NCI-H748 (cell line): ENCODE data around the gene PDE10A.

Experiments used
- DNase-seq: peaks from one replicate; lab custom pipeline; 2025; ENCODE audit not compliant: unreplicated experiment; lab: John Stamatoyannopoulos, UW

The PDE10A gene

DNA sequence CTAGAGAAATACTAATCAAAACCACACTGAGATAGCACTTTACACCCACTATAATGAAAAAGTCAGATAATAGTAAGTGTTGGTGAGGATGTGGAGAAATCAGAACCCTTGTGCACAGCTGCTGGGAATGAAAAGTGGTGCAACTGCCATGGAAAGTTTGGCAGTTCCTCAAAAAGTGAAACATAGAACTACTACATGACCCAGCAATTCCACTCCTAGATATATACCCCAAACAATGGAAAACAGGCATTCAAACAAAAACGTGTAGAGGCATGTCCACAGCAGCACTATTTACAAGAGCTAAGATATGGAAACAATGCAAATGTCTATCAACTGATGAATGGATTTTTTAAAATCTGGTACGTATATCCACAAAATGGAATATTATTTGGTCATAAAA, 236.1 kb downstream of the PDE10A start:
- DNase-seq: no peak

DNA sequence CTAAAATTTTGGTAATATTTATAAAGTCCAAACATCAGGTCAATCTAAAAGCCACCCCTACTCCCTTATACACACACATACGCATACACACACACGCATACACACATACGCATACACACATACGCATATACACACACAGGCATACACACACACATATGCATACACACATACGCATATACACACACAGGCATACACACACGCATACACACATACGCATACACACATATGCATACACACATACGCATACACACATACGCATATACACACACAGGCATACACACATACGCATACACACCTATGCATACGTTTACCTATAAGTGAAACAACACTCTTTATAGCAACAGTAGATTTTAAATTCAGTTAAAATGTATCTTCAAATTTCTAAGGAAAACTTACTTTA, 240.8 kb downstream of the PDE10A start:
- no peak for DNase-seq

DNA sequence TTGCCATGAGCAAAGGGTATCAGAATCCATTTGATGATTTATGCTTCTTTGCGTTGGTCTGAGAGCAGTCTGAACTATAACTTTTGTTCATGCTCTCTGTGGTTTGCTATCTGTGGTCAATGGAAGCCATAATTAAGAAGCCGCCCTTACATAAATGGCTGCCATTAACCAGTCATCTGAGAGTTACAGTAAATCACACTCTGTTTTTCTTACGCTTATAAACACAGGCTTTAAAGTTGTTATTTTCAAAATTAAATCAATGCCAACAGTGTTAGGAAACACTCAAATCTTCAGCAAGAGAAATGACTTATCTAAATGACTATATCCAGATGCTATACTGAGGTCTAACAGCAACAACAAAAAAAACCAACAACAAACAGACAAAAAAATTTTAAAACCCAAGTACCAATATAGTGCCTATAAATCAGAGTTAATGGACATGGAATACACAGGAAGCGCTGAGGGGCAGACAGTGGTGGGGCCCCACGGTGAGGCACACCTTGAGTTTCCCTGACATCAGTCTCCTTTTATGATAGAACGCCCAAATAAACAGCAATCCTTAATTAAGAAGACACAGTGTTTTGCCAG, 245.7 kb downstream of the PDE10A start:
- peak; percentile 8 for DNase-seq

DNA sequence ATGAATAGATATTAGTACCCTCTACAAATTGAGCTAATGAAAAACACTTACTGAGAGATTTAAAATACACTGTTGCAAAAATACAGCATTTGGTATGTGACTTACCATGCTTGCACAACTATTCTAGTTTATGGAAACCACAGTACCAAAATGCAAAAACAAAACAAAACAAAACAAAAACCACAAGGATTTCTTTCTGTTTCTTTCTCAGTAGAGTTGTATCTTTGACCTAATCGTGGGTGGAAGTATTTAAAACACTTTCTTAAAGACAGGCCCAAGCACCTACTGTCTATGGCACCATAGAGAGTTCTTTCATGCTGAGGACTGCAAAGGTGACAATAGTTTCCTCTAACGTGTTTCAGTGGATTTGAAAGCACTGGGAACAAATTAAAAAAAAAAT, 258.3 kb downstream of the PDE10A start:
- DNase-seq: no peak

DNA sequence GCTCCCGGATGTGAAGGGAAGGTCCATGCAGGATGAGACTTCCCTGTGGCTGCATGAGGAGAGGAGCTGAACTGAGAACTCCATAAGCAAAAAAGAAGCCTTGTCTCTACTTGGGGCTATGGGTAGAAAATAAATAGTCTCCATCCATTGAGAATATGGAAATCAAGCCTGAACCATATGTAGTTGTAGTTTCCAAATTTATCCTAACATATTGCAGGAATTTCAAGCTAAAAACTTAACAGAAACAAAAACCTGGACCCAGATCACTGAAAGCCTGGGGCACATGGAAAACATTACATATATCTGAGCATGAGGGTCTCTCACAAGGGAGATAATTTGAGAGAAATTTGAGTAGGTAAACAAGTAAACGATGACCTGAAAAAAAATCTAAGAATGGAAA, 258.7 kb downstream of the PDE10A start:
- DNase-seq: no peak

DNA sequence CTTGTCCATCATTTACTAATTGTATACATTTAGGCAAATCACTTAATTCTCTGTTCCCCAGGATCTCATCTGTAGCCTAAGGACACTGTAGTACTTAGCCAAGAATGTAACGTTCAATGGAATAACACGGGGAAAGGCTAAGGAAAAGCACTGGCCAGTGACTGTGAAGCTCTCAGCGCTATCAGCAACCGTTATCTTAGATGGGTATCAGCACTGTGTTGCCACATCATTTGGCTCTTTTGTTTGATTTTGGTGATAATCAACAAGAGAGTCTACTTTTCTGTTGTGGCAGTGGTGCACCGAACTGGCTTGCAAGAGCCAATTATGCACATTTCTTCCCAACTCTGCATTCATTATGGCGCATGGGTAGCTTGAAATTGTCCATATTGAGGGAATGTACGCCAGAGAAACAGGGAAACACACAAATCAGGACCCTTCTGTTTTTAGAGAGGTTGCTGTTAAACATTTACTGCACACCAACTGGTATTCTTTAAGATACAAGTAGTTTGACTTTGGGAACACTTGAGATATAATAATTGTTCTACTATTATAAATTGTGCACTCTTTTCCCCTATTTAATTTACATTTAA, 259.9 kb downstream of the PDE10A start:
- DNase-seq: no peak

DNA sequence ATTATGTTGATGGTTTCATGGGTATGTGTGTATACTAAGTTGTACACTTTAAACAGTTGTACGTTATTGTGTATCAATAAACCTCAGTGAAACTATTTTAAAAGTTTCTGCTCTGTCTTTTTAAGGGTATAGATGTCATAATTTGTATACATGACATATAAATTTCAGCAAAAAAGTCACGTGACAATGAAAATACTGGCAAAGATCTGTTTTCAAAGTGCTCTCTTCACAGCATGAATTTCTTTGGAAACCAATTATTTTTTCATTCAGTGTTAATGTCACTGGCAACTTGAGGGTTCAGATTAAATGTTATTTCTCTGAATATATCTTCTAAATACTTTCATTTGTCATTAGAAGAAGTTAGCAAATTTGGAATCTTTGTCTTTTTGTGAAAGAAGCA, 261.9 kb downstream of the PDE10A start:
- no peak for DNase-seq

DNA sequence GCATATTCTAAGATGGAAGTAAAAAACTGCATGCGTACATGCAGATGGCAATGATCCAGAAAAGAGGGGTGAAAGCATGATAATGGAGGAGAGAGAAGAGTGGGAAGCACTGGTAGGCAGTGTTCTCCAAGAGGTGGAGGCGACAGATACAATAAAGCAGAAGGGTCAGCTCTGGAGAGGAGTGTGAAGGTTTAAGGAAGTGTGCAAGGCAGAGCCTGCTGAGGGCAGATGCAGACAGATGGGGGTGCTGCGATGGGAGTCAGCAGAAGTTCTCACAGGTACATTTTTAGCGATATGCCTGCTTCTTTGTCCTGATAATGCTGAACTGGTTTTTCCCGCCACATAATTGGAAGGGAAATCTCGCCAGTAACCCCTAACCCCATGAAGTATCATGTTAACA, 272.6 kb downstream of the PDE10A start:
- DNase-seq: no peak

DNA sequence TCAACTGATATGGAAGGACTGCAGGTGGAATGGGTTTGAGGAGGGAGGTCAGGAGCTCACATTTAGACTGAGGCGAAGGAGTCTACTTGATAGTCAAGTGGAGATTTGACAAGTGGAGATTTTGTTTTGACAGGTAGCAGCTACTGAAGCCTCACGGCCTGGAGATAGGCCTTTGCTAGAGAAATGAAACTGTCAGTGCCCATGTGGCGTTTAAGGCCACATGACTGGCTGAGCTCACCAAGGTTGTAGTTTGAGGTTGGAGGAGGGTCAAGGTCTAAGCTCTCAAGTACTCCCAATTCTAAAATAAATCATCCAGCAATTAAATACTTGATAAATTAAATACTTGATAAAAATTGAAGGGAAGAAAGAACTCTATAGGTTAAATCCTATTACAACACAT, 273.5 kb downstream of the PDE10A start:
- no peak for DNase-seq

DNA sequence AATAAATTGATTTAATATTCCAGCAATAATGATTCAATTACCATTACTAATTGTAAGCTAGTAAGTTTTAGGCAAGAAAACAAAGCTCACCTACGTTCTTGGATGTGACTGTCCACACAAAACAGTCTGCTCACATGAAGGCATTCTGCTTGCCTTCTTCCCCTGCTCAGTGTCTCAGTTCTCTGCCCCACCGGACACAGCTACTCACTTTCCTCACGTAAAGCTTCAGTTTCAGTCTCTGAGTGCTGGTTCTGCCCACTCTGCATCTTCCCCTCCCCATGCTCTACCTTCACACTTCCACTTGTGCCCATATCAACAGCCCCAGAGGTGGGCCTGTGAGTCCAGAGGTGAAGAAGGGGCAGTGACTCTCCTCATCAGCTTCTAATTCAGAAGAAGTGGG, 279.7 kb downstream of the PDE10A start:
- DNase-seq: no peak

DNA sequence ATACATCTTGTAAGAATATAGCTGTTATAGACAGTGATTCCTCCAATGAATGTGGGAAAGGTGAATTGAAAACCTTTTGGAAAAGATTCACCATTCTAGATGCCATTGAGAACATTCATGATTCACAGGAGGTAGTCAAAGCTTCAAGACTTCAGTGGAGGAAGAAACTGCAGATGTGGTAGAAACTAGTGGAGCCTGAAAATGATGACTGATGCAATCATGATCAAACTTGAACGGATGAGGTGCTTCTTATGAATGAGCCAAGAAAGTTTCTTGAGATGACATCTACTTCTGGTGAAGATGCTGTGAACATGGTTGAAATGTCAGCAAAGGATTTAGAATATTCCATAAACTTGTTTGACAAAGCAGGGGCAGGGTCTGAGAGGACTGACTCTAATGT, 286.9 kb downstream of the PDE10A start:
- DNase-seq: no peak

DNA sequence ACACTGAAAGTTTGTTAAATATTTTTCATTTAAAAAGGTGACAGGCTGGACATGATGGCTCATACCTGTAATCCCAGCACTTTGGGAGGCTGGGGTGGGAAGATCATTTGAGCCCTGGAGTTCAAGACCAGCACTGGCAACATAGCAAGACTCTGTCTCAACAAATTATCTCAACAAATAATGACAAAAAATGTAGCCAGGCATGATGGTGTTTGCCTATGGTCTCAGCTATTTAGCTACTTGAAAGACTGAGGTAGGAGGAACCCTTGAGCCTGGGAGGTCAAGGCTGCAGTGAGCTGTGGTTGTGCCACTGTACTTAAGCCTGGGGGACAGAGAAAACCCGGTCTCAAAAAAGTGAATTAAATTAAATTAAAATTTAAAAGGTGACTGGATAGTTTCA, 297.7 kb downstream of the PDE10A start:
- no peak for DNase-seq

DNA sequence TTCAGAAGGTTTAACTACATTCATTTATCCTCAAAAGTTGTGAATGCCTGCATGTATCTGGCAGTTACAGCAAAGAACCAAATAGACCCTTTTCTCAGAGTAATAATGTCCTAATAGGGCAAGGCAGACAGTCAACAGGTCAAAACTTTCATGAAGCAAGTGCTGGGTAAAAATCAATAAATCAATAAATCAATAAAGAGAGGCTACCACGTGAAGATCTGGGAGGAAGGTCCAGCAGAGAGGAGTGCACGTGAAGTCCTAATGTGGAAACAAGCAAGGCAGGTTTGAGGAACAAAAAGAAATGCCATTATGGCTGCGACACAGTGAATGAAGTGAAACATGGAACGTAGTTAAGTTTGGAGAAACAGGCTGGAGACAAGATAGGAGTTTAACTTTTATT, 317.3 kb downstream of the PDE10A start:
- DNase-seq: no peak

DNA sequence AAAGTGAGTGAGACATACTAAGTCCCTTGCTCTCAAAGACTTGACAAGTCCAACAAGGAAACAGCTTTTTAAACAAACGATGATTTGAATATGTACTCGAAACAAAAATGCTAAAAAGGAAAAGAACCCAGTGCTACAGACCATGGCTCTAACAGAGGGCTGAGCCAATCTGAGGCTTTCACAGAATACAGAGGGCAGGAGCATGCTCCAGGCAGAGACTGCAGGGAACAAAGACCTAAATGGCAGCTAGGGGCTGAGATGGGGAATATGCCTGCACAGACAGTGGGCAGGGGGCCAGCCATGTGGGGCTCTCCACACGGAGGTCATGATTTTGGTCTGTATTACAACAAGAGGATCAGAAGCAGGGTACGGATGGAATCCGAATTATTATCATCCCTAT, 322.5 kb downstream of the PDE10A start:
- DNase-seq: no peak

DNA sequence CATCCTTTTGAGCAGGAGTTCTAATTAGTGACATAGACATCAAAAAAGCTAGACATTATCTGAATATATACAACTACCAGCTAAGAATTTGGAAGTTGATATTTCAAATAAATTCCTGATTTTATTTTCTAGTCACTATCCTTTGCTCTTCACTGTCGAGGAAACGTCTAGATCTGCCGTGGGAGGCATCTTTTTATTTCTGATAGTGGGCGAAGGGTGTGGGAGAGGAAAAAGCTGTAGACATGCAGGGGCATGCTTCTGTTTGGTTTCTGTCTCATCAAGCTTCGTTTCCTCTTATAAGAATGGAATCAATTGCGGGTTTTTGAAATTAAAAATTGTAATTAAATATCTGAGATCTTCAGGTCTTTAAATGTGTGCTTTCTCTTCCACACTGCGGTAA, 337.4 kb downstream of the PDE10A start:
- no peak for DNase-seq

DNA sequence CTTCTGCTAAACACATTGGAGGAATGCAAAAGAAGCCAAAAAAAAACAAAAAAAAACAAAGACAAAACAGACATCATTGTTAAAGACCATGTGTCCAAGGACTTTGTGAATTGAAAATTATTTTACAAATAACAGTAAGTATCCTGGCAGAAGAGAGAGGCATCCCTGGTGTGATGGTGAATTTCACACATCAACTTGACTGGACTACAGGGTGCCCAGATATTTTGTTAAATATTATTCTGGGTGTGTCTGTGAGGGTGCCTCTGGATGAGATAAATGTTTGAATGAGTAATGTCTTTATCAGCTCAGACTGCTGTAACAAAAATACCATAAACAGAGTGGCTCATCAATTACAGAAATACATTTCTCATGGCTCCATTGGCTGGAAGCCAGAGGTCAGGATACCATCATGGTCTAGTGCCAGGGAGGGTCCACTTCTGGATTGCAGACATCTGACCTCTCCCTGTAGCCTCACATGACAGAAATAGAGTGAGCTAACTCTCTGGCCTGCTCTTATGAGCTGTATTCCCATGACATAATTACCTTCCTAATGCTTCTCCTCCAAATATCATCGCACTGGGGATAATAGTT, 341.4 kb downstream of the PDE10A start:
- peak; percentile 33 for DNase-seq

DNA sequence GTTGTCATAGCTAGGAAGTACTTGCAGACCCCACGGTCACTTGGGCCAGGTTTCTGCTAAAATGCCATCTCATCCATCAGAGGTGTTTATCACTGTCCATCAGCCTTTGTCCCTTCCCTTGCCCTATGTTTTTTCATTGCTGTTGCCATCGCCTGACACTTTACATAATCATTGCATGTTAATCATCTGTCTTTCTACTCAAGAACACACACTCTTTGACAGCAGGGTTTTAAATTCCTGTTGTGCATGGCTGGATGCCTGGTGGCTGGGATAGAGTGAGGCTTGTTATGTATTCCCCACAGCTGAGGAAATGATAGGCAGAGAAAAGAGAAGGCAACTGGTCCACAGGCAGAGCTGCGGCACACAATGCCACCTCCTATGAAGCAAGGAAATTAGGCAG, 341.9 kb downstream of the PDE10A start:
- DNase-seq: no peak

DNA sequence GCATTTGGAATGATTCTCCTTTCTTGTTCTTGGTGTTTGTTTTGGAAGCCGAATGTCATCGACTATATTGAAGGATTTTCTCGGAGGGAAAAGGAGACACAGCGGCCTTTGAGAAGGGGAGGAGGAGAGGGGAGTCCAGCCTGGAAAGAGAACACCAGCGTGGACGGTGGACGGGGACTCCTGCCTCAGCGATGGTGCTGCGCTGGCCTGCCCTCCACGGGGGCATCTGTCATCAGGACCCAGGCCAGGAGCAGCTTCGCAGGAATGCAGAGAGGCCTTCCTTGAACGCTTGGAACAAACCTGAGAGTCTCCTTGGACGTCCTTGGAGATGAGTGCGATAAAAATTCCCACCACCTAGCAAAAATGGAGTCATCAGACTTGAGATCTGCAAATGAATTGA, 345.3 kb downstream of the PDE10A start:
- no peak for DNase-seq

DNA sequence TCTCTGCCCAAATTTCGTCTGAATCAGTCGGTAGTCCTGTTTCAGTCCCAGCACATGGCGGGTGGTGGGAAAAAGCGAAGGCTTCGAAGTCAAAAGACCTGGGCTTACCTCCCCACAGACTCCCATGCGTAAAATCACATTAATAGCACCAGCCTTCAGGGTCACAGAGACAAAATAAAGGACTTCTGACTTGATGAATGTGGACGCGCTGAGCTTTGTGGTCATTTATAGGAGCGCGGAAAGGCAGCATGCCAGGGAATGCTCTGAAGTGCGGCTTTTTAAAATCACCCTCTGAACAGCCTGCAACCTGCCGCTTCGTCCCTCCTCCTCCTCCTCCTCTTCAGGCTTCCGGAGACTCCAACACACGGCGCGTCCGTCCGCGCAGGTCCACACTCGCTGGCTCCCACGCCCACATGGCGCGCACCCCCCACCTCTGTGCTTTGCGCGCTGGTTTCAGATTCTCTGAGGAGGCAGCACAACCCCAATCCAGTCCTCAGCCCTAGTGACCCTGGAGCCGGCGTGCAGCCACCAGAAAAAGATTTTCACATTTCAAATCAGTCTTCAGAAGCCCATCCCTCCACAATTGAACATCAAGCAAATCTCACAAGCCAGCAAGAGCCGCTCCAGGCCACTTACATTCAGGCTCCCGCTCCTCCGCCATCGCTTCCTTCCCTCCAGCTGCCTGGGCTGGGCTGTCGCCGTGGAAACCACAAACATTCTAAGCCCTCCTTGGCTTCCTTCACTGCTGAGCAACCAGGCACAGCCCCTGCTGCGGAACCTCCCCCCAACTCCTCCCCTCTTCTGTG, 353.9 kb downstream of the PDE10A start, which contains the start of gene C6orf118:
Gene C6orf118, minus strand, starts transcription at position 680 of the 806 bp plus-strand sequence. Its CDS starts 19 bp downstream, at position 661.
- DNase-seq: peak; percentile 89

DNA sequence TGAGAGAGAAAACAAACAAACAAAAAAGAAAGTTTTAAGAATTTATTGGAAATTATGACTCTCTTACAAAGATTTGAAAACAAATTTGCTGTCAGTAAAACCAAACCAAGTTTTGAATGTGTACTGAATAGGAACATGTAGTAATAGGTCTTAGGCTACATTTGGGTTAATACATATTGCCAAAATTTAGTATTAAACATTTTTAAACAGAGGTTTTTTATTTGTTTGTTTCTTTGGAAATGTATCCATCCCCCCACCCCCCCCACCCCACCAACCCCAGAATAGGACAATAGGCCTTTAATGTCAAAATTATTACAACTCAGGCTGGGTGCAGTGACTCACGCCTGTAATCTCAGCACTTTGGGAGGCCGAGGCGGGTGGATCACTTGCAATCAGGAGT, 356.1 kb downstream of the PDE10A start:
- DNase-seq: no peak

DNA sequence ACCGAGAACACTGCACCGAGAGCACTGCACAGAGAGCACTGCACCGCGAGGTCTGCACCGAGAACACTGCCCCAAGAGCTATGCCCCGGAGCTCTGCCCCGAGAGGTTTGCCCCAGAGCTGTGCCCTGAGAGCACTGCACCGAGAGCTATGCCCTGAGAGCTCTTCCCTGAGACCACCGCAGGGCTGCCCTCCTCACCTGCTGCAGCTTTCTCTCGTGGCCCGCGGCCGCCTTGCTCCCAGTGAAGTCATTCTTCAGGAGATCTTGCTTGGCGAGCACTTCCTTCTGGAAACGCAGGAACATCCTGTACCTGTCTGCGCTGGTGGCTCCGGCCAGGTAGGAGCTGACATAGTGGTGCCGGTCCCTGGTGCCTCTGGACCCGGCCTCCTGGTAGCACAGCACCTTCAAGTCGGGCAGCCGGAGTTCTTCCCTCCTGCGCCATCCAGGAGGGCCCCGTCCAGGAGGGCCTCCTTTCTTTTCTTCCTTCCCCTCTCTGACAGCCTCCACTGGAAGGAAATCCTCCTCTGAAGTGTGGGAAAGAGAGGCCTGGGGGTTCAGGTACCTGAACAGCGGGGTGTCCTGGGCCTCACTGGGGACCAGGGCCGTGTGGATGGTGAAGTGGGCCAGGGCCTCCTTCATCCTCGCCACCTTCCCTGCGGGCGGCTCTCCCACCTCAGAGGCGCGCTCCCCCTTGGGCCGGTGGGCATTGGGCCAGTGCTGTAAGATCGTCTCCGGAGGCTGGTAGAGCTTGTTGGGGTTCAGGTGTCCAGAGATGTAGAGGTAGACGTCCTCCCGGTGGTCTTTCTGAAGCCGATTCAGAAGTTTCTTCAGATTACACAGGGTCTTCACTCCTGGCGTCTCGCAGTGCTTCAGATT, 361.4 kb downstream of the PDE10A start:
- no peak for DNase-seq
